NCI-H1694 (cell line): ENCODE results near the gene SH3RF3.

Experiments used
- DNase-seq: peaks from one replicate; lab custom pipeline; 2025; lab: John Stamatoyannopoulos, UW

Gene SH3RF3

DNA sequence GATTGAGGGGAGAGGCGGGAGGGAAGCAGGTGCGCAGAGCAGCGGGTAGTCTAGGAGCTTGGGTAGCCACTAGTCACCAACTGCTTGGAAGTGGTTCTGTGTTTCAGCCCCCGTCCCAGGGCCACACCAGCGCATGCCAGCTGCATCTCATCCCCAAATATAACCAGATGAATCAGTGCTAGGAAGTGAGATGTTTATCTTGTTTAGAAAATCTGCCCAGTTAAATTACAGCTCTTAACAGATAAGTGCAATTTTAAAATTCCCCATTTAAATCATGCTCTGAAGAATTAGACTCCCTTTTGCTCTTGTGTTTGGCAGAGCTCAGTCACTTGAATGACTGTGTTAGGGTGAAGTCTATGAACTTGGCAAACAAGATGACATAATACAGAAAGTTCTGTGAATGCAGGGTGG lies 291.0 kb downstream of the SH3RF3 start:
- DNase-seq = no peak

DNA sequence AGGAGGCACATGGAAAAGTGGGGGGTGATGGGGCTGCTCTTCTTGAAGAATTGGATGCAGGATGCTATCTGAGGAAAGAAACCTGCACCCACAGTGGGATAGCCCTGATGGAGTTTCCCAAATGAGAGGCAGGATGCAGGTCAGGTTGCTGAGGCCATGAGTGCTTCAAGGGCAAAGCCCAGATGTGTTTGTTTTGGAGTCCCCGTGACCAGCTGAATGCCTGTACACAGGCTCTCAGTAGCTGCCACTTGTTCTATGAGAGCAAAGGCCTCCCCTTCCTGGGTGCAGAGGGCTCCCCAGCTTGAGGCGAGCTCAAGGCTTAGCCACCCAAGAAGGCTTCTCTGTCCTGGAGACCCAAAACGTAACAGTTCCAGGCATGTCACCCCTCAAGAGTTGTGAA lies 292.1 kb downstream of the SH3RF3 start:
- no peak for DNase-seq

DNA sequence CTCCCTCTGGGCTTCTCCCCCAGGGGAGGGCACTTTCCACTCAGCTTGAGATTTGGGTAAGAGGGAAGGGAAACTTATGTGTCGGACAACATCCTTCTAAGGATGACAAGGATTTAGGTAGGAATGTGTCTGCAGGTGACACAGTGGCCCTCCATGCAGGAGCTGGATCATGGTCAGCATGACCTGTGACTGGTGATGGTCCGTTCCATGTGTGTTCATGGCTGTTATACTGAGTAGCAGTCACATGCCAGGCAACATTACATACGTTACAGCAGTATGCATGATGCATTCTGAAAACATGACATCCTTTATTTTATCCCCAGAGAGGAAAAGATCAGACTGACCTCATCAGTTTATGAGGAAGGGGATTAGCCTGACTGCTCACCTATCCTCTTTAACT lies 292.6 kb downstream of the SH3RF3 start:
- DNase-seq = no peak

DNA sequence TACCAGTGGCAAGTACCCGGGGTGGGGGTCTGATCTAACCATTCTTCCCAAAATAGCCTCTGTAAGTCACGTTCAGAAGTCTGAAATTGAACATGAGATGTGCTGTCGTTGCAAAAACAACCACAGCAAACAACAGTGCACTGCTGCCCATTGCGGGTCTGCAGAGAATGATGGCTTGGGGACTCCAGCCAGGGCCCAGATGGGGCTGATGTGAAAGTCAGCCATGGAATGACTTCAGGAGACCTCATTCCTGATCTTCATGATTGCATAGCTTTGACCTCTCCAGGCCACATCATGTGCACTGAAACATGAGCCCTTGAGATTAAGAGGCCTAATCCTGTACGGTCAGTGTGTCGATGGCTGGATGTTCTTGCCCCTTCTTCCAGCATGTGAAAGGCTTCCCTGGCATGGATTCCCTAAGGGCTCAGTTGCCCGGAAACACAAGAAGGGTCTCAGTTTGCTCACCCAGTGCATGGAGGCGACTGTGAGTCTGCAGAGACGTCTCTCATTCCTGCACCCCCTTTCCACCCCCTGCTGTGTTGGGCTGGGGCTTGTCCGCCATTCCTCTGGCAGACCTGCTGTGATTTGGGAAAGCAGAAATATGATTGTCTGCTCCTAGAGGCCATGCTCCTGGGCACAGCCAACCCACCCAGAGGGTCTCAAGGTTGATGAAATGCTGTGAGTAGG lies 293.2 kb downstream of the SH3RF3 start:
- no peak for DNase-seq

DNA sequence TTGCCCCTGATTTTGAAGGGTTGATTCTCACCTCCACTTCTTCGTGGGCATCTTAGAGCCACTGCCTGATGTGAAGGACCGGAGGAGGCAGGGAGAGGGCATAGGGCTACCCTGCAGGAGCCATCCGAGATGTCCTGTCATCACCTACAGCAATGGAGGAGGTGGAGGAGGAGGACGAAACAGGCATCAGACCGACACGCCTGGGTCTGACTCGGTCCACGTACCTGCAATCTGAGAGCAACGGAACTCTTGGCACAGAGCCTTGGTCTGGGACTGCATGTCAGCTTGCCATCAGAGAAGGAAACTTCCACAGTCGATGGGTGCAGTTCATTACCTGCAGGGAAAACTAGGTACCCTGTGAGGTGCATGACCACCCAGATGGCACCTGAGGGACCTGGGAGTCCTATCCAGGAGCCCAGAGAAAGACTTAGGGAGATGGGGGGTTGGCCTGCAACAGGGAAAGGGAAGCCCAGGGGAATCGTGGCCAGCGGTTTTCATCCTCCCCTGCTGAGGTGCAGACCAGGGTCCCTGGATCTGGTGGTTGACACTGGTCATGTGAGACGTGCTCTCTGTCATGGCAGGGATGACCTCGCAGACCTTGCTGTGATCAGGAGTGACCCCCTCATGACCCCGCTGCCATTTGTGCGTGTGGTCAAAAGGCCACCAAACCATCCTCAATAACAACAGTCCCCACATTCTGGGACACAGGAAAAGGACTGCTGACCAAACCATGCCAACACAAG lies 293.9 kb downstream of the SH3RF3 start:
- no peak for DNase-seq

DNA sequence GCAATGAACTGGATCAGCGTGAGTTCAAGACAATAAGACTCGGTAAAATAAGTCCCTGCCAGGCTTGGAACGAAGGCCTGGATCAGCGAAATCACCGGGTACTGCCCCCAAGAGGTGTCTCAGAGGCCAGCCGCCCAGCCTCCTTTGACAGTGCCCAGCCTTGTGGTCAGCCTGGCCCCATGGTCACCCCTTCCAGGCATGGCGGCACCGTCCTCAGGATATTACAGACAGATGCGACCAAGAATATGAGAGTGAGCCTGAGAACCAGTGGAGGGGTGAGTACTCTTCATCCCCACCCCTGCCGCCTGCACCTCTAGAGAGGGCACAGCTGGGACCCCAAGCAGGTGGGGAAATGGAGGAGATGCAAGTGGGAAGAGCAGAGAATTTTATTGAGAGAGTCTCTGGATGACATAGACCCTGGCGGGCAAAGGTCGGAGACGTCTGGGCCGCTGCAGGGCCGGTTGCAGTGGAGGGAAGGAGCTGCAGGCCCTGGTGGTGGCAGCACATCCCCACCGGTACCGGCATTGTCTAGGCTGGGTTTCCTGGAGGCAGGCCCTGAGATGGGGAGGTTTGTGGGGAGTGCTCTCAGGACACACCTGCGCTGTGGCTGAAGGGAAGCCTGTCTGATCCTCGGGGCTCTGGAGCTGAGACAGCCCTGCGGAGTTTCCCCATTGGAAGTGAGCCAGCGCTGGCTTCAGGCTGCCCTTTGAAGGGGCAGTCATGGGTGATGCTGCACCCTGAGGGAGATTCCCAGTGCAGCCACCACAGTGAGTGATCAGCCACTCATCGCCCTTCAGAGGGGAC lies 294.8 kb downstream of the SH3RF3 start:
- DNase-seq = no peak

DNA sequence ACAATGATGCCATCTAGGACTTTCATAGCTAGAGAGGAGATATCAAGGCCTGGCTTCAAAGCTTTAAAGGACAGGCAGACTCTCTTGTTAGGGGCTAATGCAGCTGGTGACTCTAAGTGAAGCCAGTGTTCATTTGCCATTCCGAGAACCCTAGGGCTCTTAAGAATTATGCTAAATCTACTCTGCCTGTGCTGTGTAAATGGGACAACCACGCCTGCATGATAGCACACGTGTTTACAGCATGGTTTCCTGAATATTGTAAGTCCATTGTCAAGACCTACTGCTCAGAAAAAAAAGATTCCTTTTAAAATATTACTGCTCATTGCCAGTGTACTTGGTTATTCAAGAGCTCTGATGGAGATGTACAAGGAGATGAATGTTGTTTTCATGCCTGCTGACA lies 296.4 kb downstream of the SH3RF3 start:
- no peak for DNase-seq

DNA sequence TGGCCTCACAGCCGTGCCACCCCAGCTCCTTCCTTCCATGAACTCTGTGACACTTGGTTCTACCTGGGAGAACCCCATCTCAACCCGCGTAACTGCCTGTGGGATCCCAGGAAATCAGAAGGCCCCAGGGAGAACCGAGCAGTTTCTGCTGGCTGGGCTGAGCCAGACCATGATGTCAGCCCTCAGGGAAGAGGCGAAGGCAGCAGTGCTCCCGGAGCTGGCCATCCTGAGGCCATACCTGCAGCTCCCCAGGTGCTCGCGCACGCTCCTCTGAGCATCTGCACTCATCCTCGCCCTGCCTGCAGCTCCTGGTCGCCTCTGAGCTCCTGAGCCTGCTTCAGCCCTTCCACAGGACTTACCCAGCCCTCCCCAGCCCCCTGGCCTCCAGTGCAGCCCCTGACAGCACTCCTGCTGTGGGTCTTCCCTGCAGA lies 298.7 kb downstream of the SH3RF3 start:
- no peak for DNase-seq

DNA sequence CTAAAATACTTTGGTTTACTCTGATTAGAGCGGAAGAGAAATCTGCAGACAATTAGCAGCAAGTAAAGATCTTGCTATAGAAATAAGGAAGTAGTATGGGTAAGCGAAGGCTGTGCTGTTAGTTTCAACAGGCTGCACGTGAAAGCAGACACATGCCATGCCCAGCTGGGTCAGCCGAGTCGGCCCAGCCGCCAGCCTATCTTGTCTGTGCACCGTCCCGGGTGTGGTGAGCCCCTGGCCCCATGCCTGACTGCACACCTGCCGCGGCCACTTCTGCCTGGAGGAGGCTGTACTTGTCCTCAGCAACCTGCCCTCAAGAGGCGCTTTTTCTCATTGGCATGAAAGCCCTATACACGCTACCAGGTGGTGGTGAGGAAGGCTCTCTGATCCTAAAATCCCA lies 299.3 kb downstream of the SH3RF3 start:
- no peak for DNase-seq

DNA sequence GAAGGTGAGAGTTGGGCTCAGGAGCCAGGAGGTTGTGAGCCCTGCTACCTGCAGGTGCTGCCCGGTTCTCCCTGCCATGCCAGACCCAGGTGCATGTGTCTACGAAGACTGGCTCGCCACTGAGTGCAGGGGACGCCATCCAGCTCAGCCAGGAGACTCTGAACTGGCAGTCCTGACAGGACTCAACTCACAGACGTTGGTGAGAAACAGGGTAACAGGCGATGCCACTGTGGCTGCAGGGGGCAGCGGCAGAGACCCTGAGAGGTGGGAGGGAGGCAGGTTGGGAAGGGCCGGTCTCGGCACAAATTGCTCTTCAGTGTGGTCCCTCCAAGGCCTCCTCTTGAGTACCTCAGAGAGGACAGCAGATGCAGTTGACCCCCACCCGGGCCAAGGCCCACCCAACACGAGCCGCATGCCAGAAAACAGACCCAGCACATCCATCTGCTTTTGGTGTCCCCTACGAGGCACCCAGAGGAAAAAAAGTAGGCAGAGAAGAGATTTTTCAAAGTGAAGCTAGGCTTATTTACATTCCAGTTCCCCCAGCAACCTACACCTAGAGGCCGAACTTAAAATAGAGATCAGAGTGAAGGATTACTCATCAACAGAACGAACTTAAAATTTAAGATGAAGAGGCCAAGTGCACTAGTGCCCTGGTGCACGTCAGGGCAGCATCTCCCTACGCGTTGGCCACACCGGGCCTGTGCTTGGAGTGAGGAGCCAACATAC lies 300.0 kb downstream of the SH3RF3 start:
- DNase-seq = no peak

DNA sequence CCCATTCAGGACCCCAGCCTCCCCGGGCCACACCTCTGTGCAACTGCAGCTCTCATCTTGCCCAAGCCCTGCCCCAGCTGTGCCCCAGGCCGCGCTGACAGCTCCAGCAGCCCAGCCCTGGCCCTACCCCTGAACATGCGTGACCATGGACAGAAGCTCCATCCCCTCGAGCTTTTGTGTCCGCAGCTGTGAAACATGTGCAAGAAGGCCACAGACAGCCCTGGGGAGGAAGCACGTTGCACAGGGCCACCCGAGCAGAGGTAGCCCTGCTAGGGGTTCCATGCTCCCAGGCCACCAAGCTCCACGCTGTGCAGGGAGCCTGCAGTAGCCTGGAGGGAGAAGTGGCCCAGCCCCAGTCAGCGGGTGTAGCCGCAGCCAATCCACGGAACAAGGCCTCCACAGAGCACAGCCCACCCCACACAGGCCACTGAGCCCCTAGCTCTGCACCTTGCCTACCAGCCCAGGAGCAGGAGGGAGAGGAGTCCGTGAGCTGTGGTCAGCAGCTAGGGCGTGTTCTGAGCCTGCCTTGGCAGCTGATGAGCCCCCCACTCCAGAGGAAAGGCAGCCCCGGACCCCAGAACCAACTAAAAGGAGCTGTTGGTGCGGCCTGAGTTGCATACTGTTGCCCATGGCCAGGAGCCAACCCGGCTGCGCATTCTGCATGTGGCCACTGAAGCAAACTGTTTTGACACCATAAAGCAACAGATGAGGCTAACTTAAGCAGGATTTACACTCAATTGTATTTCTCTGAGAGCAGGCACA lies 300.7 kb downstream of the SH3RF3 start:
- DNase-seq = no peak

DNA sequence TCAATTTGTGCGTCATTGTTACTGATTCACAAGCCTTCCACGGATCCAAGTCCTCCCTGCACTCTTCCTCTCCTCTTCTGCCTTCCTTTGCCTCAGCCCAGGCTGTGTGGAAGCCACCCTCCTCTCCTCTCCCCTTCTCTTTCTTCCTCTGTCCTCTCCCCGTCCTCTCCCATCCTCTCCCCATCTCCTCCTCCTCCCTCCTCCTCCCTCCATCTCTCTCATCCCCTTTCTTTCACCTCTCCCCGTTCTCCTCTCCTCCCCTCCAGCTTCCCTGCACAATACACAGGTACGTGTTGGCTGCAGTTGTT lies 301.3 kb downstream of the SH3RF3 start:
- no peak for DNase-seq

DNA sequence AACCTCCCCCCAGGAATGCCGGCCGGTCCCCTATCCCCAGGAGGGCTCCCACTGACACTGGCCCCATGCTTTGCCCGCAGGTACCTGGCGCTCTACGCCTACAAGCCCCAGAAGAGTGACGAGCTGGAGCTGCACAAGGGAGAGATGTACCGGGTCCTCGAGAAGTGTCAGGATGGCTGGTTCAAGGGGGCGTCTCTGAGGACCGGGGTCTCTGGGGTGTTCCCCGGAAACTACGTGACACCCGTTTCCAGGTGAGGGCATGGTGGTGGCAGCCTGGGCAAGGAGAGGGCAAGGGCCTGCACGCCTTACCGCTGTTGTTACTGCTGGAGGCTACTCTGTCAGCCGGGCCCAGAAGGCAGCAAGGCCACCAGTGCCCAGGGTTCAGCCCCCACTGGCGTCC lies 303.4 kb downstream of the SH3RF3 start:
- DNase-seq = no peak

DNA sequence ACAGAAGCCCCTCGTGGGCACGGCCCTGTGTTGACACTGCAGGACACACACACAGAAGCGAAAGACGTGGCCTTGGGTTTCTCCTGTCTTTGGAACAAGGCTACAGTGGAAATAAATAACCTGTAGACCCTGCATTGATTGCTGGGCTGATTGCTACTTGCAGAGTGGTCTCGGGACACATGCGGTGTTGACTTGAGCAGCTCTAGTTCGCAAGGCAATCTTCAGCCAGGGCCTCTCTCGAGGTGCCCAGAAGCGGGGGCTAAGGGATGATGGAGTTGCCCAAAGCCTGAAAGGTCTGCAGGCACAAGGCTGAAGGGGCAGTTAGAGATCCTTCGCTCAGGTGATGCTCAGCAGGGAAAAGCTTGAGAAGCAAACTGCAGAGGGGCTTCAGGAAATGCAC lies 304.5 kb downstream of the SH3RF3 start:
- no peak for DNase-seq

DNA sequence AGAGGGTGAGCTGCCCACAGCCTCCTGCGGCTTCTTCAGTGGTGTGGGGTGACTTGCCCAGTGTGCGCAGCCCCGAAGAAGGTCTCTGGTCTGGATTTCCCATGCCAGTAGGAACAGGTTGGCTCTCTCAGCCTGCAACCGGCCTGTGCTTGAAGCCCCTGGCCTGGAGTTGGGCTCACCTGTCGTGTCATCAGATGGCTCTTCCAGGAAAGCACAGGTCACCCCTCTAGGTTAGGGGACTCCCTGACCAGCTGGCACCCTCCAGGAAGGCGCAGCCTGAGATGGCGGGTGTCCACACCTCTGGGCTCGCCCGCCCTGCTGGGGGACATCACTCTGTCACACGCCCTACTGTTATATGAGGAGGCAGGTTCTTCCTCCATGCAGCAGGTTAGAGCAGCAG lies 304.9 kb downstream of the SH3RF3 start:
- no peak for DNase-seq

DNA sequence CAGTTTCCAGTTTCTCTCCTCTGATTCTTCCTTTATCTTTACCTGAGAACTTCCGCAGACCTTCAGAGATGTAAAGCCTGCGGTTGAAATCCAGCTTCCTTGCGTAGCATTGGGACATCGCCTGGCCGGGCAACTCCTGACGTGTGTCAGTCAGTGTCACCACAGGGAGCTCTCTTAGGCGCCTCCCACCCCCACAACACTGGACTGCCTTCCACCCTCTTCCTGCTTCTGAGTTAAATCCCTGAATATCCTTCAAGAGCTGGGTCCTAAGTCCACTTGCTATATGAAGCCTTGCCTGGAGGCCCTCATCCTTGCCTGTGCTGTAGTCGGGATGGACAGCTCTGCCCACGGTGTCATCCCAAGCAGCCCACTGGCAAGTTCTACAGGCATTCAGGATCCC lies 305.3 kb downstream of the SH3RF3 start:
- no peak for DNase-seq

DNA sequence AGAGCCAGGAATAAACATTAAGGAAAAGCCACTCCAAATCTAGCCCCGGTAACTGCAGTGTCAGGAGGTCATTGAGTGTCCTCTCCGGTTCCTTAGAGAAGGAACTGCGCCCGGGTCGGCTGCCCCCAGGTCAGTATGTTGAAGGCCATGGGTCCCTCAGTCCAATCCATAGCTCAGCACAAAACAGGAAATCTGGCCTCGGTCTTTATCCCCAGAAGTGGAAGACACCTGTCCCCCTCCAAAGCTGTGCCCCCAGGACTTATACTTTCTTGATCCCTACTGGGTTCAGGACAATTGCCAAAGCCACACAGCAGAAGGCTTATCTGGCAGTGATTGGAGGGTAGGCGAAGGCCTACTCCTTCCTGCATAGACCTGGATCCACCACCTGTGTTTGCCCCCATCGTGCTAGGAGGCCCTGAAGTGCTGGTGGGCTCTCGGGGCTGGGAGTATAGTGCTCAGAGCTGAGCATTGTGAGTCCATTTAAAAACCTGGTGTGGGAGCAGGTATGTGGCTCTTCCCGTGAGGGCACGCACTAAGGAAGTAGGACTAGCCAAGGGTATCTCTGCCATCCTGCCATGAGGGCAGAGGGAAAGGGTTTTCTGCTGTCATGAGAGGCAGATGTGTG lies 306.2 kb downstream of the SH3RF3 start:
- DNase-seq = peak; percentile 31

DNA sequence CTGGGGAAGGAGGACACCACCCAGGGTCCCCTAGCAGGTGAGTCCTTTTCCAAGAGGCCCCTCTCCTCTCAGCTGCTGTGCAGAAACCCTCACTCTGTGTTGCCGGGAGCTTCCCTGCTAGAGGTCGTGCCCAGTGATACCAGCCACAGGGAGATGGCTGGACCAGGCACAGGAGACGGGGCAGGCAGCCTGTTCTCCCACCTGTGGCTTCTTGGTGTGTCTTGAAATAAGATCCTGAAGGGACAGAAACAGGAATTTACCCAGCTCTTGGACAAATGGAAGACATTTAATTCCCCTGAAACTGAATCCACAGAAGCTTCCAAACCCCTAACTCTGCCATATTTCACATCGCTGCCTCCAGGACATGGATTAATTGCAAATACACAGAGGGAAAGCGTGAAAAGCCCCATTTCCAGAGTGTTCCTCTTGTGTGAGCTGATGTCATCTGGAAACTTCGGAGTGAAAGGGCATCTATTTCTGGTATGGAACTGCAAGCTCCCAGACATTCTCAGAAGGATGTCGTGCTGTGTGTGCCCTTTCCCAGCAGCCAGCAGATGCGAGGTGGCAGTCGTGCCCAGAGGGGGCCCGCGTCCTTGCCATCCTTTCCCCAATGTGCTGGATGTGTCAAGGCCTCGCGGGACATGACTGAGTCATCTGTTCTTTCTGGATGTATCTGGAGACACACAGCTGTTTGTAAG lies 307.0 kb downstream of the SH3RF3 start:
- peak; percentile 14 for DNase-seq

DNA sequence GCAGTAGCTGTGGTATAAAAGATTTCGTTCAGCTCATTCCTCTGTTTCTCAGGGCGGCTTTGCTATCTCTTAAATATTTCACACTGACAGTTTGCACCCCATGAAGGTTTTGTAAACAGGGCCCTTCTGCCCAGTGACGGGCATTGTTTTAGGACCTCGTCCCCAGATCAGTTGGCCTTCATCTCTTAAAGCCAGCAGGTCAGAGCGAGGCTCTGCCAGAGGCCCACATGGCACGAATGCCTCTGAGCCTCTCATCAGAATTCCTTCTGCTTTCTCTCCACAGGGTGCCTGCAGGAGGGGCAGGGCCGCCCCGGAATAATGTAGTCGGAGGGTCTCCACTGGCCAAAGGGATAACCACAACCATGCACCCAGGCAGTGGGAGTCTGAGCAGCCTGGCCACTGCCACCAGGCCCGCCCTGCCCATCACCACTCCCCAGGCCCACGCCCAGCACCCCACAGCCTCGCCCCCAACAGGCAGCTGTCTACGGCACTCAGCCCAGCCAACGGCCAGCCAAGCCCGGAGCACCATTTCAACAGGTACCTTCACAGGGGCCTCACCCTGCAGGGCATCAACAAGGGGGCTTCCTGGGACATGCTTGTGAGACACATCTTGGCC lies 307.7 kb downstream of the SH3RF3 start:
- no peak for DNase-seq
